Activated CD8-positive, alpha-beta memory T cell treated with anti-CD3 and anti-CD28 coated beads for 48 hours (primary cell): Measurements from ENCODE around the gene LCN15.
A peak's percentile ranks its signal among the peaks of the same experiment; 100 is the strongest.
"Not testable (repeated sequence)": the region's sequence is repeated elsewhere in the genome, so short reads cannot be mapped to it uniquely, and the experiment has no call there.

Experiments used
- DNase-seq, 3 experiments: peaks; one replicate each; pipeline ENCODE4 v3.0.0-alpha.2; 2020; ENCODE audit warnings: low read depth in 2 of 3, low spot score in 2 of 3

LCN15 gene

DNA sequence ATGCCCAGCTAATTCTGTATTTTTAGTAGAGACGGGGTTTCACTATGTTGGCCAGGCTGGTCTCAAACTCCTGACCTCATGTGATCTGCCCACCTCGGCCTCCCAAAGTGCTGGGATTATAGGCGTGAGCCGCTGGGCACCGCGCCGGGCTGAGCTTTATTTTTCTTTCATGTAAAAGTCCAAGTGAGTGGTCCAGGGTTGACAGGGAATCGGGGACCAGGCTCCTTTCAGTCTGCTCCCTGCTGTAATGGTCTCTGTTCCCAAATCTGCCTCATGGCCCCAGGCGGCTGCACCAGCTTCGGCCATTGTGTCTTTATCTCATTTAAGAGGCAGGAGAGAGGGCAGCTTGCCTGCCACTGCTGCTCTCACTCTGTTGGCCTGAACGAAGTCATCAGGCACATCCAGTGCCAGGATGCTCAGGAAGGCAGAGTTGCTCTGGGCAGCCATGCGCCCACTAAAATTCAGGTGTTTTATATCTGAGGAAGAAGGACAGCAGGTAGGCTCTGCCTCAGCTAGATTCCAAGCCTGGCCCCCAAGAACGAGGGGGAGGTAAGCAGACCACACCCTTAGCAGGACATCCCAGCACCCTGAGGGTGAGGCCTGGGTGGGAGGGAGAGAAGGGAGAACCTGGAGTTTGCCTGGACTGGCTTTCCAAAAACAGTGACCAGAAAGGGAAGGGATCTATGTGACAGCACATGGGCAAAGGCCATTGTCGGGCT is 30.1 kb upstream of the LCN15 start:
- no peak for DNase-seq

GRCh38 chr9:136793086-136793946 is 29.0 kb upstream of the LCN15 start:
- no peak for DNase-seq

DNA sequence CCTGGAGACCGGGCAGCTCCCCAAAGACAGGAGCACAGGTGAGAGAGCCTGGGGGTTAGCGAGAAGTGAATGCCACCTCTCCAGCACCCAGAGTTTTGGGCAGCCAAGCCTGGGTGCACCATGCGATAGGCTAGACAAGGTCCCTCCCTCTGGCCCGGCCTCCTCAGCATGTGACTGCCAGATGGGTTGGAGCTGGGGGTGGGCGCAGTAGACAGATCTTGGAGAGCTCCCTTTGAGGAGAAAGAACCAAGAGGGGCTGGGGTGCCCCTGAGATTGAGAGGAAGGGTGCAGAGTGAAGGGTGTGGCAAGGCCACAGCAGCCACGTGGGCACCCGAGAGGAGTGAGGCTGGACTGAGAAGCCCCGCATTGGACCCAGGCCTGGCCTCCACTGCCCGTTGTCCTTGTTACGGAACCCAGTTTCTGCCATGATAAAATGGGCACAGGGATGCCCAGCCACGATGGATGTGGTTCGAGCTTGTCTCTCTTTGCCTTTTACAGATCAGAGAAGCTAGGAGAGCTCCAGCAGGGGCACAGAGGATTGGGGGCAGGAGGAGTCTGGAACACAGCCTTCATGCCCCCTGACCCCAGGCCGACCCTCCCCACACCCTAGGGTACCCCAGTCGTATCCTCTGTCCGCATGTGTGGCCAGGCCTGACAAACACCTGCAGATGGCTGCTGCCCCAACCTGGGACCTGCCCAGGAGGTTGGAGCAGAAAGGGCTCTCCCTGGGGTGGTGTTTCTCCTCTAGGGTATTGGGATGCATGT is 28.2 kb upstream of the LCN15 start:
- no peak for DNase-seq

DNA sequence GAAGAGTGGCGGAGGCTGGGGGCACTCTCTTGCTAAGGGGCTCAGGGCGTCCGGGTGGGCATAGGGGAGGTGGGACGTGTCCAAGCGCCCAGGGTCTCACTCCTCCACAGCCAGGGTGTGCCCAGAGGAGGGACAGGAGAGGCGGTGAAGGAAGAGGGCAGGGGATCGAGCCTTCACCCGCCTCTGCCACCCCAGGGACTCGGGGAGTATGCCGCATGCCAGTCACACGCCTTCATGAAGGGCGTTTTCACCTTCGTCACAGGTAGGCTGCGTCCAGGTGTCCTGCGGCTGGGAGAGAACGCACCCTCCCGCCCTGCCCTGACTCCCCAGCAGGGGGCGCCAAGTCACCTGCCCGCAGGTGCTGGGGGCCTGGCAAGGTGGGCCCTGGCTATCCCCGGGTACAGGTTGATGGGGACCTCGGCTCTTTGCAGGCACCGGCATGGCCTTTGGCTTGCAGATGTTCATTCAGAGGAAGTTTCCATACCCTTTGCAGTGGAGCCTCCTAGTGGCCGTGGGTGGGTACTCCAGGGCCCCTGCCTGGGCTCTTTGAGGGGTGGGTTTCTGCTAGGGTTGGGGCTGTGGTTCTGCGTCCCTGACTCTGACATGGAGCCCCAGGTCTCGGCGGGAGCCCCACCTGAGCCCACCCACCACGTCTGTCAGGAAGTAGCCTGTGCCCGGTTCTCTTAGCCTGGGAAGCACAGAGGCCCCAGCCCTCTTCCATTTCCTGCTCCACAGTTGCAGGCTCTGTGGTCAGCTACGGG is 27.4 kb upstream of the LCN15 start:
- DNase-seq: peak in 2 of 3 experiments; percentile 57 to 58

DNA sequence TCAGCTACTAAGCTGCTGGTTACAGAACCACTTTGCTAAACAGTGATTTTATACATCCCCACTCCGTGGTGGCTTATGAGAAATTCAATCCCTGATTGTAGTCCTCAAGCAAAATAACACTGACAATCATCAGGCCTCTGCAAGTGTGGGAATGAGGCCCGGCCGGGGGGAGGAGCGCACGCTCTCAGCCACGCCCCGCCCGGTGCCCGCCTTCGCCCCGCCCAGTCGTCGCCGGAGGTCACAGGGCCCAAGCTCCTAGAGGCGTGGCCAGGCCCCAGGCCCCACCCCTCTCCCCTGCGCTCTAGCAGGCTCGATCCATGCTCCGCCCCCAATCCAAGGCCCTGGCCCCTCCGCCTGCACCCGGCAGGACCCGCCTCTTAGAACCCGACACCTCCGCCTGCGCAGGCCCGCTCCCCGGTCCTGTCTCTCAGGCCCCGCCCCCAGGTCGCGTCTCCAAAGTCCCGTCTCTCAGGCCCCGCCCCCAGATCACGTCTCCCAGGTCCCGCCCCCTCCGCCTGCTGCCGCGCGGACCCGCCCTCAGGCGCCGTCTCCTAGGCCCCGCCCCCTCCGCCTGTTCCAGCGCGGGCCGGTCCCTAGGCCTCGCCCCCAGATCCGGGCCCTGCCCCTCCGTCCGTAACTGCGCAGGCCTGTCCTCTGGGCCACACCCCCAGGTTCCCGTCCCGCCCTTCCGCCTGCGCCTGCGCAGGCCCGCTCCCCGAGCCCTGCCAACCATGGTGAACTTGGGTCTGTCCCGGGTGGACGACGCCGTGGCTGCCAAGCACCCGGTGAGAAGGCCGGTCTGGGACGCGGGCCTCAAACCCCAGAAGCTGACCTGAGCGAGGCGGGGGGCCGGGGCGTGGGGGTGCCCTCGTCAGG is 26.6 kb upstream of the LCN15 start, which contains the start of gene TMEM141:
TMEM141 (plus strand) TSS at position 705 of the 876 bp plus-strand sequence; CDS start at position 732, 27 bp downstream.
- peak; percentile 98 to 100 (median 99) for DNase-seq

DNA sequence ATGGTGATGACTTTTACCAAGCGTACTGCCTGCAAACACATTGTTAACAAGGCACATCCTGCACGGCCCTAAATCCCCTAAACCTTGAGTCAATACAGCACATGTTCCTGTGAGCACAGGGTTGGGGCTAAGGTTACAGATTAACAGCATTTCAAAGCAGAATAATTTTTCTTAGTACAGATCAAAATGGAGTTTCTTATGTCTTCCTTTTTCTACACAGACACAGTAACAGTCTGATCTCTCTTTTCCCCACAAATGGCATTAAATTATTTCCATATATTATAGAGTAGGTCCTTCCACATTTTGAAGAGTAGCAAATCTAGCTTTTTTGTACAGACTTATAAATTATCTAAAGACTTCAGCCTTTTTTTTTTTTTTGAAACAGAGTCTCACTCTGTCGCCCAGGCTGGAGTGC is 25.2 kb upstream of the LCN15 start:
- DNase-seq: no peak

DNA sequence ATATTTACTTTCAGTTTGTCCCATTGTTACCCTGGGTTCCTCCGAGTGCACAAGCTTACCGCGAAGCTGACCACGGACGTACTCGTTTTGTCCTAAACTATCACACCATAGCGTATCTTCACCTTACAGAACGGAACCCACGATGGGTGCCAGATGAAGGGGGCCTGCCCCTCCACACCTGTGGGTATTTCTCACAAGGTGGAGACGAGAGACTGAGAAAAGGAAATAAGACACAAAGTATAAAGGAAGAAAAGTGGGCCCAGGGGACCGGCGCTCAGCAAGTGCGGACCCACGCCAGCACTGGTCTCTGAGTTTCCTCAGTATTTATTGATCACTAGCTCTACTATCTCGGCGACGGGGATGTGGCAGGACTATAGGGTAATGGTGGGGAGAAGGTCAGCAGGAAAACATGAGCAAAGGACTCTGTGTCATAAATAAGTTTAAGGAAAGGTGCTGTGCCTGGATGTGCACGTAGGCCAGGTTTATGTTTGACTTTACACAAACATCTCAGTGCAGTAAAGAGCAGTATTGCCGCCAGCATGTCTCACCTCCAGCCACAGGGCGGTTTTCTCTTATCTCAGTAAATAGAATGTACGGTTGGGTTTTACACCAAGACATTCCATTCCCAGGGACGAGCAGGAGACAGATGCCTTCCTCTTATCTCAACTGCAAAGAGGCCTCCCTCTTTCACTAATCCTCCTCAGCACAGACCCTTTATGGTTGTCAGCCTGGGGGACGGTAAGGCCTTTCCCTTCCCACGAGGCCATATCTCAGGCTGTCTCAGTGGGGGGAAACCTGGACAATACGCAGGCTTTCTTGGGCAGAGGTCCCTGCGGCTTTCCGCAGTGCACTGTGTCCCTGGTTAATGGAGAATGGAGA is 24.6 kb upstream of the LCN15 start:
- DNase-seq: not testable (repeated sequence)

DNA sequence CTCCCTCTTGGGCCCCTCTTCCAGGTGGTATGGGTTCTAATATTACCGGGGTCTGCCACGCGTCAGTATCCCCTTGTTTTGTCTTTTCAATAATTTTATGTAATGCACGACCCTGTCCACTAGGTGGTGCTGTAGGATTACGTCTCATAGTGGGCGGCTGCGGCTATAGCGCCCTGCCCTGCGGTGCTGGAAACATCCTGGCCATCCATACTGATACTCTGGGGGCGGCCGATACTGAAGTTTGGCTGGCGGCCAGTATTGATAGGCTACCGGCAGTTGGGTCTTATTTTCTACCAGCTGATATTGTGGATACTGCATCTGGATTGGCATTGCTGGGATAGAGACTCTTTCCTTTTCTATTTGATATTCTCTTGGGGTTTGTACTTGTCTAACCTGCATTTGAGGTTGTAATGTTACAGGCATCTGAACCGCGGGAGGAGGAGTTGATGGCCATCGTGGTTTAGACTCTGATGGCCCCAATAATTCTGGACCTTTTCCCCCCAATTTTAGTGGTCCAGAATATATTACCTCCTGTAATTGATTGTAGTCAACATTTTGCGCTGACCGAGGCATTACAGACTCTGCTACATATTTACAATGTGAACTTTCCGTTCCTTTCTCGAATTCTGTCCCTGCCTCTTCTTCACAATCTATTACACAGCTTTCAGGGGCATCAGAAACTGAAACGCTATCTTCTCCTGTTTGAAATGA is 23.5 kb upstream of the LCN15 start:
- peak; percentile 45 to 54 (median 48) for DNase-seq

DNA sequence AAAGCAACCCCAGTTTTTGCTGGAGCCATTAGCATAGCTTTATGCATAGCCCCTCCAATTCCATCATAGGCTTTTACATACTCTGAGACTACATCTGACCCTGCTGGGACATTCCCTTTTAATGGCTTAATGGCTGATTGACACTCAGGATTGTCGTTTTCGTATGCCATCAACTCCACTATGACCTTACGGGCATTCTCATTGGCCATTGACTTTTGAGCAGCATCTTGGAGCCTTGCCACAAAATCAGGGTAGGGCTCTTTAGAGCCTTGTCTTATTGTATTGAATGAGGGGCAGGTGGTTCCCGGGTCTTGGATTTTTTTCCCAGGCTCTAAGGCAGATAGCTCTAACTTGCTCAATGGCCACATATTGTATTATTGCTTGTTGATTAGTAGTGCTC is 22.7 kb upstream of the LCN15 start:
- not testable (repeated sequence) for DNase-seq

DNA sequence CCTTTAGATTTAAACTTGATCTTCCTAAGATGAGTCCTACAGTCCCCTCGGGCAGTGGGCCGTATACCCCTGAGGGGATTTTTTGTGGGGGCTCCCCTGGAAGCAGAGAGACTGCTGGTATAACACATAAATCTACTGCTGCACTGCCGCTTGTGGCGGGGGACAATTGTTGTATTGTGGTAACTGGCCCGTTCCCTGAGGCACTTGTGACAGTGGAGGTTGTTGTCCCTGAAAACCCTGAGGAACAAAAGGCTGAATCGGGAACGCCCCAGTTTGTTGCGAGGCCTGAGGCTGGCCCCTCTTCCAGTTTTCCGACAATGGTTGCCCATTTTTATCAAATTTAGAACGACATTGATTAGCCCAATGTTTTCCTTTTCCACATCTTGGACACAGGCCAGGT is 22.1 kb upstream of the LCN15 start:
- no peak for DNase-seq

- not testable (repeated sequence) for DNase-seq
Observed at GRCh38 chr9:136785565-136786355, 21.4 kb upstream of the LCN15 start.

- no peak for DNase-seq
Observed at GRCh38 chr9:136784997-136785361, 20.7 kb upstream of the LCN15 start.

- DNase-seq: no peak
Observed at GRCh38 chr9:136784249-136784996, 20.1 kb upstream of the LCN15 start.

DNA sequence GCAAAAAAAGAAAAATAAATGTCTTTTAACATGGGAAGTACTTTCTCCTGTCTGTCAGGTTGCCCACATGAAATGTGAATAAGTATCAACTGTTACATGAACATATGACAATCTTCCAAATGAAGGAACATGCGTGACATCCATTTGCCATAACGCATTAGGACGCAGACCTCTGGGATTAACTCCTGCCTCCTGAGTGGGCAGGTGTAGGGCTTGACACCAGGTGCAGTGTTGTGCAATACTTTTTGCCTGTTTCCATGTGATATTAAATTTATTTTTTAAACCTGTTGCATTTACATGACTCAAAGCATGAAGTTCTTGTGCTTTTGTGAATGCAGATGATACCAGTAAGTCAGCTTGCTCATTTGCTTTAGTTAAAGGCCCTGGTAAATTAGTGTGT is 18.1 kb upstream of the LCN15 start:
- DNase-seq: no peak

GRCh38 chr9:136779808-136780207 is 15.5 kb upstream of the LCN15 start:
- DNase-seq: no peak

GRCh38 chr9:136777359-136777758 is 13.0 kb upstream of the LCN15 start:
- DNase-seq: no peak

DNA sequence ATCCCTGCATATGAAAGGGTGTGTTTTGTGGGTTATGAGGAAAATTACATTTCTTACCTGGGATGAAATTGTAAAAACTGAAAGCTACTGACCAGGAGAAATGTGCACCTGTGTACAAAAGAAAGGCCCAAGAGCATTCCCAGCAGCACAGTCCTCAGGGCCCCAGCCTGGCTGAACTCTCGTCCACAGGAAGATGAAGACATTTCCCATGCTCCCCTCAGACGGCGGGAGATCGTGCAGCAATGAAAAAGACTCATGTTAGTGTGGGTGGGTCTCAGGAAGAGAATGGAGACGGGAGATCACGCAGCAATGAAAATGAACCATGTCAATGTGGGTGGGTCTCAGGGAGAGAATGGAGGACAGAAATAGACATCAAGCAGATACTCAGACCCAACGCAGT is 12.6 kb upstream of the LCN15 start:
- DNase-seq: no peak
